WI38 (cell line): Measurements from ENCODE around the gene NDC80.
"Not testable (repeated sequence)": the region's sequence is repeated elsewhere in the genome, so short reads cannot be mapped to it uniquely, and the experiment has no call there.

Source experiments
- H3K4me3 ChIP-seq: 2 replicates; pipeline ENCODE4 v1.5.1; 2011; ENCODE audit warnings: low read depth, mild to moderate bottlenecking, control low read depth, low read length
- TF ChIP-seq, protein P1 (sequence below): IDR thresholded peaks from 2 replicates; pipeline ENCODE4 v1.5.1; 2012; ENCODE audit warnings: low read depth, mild to moderate bottlenecking, control low read depth, low read length

Gene NDC80

DNA sequence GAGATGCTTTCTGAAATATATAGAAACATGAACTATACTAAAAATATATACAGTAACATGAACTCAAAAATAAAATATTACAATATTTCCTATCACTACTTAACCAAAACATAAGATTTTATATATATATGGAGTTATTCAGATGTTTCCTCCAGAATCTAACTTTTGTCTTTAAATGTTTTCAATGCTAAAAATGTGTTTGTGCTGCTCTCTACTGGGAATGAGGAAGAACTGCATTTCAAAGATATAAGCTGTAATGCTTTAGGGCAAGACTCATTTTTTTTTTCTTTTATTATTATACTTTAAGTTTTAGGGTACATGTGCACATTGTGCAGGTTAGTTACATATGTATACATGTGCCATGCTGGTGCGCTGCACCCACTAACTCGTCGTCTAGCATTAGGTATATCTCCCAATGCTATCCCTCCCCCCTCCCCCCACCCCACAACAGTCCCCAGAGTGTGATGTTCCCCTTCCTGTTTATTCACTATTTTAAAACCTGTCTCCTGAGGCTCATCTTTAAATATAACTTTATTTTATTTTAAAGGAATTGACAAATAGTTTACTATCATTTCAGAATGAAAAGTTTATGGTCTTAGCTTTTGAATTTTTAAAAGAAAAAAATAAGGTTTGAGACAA lies 29.3 kb upstream of the NDC80 start:
- not testable (repeated sequence) for H3K4me3 ChIP-seq
- TF ChIP-seq, protein P1, sequence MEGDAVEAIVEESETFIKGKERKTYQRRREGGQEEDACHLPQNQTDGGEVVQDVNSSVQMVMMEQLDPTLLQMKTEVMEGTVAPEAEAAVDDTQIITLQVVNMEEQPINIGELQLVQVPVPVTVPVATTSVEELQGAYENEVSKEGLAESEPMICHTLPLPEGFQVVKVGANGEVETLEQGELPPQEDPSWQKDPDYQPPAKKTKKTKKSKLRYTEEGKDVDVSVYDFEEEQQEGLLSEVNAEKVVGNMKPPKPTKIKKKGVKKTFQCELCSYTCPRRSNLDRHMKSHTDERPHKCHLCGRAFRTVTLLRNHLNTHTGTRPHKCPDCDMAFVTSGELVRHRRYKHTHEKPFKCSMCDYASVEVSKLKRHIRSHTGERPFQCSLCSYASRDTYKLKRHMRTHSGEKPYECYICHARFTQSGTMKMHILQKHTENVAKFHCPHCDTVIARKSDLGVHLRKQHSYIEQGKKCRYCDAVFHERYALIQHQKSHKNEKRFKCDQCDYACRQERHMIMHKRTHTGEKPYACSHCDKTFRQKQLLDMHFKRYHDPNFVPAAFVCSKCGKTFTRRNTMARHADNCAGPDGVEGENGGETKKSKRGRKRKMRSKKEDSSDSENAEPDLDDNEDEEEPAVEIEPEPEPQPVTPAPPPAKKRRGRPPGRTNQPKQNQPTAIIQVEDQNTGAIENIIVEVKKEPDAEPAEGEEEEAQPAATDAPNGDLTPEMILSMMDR = 0 out of 2 replicates have a peak, but pooled peaks have one; percentile 31

DNA sequence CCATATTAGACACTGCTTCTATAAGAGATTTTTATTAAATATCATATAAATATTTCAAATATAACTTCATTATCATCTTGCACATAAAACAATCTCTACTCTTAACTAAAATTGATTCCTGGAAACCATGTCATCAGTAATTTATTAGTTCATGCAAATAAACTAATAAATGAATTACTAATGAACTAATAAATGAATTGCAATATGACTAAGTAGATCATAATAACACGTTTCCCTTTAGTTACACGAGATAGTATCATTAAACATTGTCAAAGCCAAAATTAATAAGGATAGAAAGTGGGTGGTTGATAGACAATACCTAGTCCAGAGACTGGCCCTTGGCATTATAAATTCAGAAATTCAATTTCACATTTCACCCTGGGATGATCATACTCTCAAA lies 26.2 kb upstream of the NDC80 start:
- H3K4me3 ChIP-seq = no peak overlapping the region
- TF ChIP-seq, protein P1 = no peak

DNA sequence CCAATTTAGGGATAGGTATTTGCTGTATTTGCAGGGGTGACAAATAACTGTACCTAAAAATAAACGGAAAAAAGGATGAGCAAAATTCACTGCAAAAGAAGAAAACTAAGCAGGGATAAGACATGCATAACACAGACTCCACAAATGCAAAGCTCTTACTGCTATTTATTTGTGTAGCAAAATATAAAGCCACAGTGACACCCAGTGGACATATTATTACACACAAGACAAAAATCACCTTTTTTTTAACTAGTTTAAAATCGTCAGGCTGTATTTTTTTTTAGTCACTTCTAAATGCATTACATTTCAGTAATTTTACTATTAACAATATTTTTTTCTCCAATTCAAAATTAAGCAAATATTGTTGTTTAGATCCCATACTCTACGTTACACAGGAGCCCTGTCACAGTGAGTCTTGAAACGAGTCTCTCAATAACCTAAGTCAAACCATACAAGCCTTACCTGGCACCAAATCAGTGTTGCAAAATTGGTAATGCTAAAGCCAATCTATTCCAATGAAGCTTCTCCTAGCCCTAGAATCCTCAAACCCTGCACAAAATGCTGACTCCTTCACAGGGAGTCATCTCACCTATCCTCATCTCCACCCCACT lies 23.8 kb upstream of the NDC80 start:
- TF ChIP-seq, protein P1 = peak; percentile 25; the same call in 1 of the 2 replicates

GRCh38 chr18:2549462-2549861 lies 21.9 kb upstream of the NDC80 start:
- H3K4me3 ChIP-seq = no peak overlapping the region
- TF ChIP-seq, protein P1 = no peak

More for the DNA sequence above, 23.8 kb upstream of the NDC80 start:
- no peak overlapping the region for H3K4me3 ChIP-seq

DNA sequence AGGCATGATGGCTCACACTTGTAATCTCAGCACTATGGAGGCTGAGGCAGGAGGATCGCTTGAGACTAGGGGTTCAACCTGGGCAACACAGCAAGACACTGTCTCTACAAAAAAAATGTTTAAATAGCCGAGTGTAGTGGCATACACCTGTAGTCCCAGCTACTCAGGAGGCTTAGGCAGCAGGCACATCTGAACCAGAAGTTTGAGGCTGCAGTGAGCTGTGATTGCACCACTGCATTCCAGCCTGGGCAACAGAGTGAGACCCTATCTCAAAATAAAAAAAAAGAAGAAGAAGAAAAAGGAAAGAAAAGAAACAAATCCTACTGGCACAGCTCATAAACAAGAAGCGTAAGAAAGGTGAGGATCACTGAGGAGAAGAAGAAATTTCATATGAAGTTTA lies 19.9 kb upstream of the NDC80 start:
- TF ChIP-seq, protein P1 = no peak
- H3K4me3 ChIP-seq = no peak overlapping the region

DNA sequence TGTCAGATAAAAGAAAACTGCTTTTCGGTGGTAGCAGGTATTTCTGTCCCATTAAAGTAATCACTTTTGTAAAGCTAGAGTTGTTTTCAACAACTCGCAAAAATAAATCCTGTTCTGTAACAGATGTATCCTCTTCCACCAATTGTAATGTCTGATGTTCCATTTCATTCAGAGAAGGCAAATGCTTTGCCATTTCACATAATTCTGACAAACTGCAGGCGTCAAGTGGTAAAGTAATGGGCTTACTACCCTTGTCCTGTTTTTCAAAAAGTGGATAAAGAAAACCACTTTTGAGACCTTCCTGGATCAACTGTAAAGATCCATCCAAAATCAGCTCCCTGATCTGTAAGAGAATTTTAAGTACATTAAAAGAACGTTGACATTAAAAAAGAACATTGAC lies 16.7 kb upstream of the NDC80 start:
- H3K4me3 ChIP-seq = no peak overlapping the region
- TF ChIP-seq, protein P1 = no peak

DNA sequence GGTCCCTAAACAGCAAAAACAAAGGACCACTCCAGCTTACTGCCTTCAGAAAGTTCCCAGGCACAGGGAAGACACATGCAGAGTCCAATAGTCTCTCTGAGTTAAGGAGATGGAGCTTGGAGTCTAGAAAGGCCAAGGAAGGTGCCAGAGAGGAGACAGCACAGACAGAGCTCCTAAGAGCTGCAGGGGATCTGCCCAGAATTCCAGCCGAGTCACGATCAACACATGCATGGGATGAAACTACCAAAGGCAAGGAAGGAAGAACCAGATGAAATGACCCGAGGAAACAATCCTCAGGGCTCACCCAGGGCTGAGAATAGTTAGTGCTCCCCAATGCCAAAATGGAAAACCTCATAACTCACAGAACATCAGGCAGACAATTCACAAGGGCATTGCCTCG lies 15.5 kb upstream of the NDC80 start:
- no peak overlapping the region for H3K4me3 ChIP-seq
- TF ChIP-seq, protein P1 = no peak
